Measurements from ENCODE around the gene ANGEL1.

Gene ANGEL1

DNA sequence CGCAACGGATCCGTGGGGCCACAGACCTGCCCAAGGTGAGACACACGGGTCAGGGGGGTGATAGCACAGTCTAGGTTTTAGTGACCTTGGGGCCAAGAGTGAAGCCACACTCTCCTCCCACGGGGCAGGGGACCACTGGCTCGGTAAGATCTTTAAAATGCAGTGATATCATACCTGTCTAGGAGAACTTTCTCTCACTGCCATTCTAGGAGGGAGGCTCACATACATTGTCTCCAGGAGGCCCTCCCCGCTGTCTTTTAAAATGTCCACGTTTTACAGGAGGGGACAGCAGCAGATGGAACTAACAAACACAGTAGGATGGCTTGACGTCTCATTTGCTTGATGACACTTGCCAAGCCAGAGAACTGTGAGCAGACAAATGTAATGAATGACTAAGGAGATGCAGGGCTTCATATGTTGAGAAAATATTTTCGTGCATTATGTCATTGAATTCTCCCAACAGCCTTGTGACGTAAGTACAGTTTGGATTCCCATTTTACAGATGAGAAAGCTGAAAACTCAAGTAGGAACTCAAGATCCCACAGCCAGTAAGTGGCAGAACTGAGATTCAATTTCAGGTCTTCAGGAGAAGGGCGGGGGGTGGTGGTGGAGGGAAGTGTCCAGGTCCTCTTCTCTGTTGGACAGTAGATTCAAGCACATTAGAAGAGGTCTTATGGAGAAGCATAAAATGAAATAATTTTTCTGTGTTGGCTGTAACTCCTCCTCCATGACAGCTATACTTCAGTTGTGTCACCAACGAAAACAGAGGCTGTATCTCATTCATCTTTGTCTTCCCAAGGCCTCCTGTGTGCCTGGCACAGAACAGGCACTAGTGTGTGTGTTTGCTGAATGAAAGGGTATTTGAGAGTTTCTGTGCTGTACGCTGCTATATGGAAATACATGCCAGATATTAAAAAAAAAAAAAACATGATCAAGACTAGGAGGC lies 49.3 kb downstream of the ANGEL1 start:
- no peak for DNase-seq

DNA sequence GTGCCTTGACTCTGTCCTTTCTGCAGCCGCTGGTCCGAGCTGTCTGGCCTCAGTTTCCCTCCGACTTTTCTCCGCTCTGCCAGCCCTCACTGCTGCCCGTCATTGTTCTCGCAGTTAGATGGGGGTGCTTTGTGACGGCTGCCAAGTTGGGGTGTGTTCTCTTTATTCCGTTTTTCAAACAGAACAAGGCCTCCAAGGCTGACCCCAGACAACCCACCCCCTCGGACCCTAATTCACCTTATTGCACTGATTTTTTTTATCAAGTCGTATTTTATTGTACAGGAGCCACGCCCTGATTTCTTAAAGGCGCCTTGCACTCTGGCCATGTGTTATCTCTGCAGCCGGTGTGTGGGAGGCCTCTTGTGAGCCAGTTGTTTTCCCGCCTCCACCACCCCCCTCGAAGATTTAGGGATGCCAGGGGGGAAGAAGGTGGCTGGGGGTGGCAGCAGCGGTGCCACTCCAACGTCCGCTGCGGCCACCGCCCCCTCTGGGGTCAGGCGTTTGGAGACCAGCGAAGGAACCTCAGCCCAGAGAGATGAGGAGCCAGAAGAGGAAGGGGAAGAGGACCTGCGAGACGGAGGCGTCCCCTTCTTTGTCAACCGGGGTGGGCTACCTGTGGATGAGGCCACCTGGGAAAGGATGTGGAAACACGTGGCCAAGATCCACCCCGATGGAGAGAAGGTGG lies 50.1 kb downstream of the ANGEL1 start:
- DNase-seq, result no peak

DNA sequence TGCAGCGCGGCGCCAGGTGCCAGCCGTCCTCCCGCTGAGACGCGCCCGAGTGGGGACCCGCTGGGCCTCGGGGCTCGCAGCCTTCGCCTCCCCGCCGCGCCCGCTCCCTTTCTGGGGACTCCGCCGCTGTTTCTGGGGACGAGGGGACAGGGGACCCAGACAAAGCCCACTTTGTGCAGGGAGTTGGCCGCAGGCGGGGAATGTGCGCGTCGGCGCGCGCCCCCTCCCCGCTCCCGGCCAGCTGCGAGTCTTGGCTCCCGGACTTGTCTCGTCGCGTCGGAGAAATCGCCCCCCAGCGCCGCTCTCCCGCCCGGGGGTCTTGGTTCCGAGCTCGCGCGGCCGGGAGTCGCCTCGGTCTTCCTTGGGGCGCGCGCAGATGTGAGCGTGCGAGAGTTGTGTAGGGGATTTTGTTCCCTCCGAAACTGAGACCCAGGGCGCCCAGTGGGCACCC lies 50.7 kb downstream of the ANGEL1 start:
- DNase-seq, result no peak

DNA sequence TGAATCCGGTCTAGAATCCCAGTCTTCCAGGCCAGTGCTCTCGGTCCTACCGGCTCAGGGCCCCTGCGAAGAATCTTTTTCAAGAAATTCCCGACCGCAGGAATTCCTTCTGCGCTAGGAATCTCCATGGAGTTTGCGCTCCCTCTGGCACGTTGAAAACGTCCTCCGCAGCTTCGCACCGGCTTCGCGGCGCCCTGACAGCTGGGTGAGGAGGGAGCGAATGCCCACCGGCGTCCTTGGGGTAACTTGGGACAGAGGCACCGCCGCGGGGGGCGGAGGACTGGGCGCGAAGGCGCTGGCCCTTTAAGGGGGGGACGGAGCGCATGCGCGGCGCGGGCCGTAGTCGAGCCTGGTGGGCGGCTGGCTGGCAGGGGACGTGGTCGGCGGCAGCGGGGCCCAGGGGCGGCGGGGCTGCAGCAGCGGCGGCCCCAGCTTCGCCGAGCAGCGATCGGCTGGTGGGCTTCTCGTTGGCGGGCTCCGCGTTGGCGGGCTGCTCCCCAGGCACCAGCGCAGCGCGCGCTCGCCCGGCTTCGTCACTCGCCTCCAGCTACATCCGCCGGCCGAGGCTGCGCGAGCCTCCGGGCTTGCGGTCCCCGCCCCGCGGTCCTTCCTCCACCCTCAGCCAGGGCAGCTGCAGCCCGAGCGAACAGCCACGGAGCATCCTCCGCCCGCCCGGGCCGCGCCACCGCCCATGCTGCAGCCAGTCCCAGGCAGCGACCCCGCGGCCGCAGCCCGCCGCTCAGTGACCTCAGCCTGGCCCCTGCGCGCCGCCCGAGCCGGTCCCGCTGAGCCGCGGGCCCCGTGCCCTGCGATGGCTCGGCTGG lies 51.3 kb downstream of the ANGEL1 start, which contains the start of gene VASH1:
VASH1 (plus strand) TSS at position 333 of the 824 bp plus-strand sequence. CDS start 1,354 bp downstream, outside the sequence.
- peak; percentile 62 for DNase-seq

DNA sequence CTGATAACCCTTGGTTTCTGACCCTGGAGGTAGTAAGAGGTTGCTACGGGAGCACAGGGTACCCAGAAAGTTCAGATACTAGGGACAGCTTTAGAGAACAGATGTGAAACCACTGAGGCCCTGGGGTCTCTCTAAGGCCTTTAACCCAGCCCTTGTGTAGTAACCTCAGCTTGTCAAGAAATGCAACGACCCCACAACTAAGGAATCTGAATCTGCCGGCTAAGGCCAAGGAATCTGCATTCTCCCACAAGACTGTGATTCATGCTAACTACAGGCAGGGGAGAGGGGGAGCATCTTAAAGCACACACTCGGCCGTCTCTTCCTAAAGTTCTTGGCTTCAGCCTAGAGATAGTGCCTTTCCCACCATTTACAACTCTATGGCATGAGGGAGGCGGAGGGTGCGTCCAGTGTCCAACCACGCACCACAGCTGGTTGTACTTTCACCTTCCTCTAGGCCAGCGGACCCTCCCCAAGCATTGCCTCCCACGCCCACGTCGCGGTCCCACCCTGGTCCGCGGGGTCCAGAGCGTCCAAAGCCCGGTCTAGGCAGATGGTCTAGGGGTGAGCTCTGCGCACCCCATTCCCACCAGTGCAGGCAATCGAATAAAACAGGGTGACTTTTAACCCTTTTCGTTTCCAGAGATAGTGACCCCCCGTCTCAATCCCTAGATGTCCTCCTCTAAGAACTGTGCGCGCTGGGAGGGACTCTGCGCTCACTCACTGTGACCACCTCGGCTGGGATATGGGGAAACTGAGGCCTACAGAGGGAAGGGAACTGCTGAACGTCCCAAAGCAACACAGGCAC lies 52.1 kb downstream of the ANGEL1 start:
- no peak for DNase-seq

DNA sequence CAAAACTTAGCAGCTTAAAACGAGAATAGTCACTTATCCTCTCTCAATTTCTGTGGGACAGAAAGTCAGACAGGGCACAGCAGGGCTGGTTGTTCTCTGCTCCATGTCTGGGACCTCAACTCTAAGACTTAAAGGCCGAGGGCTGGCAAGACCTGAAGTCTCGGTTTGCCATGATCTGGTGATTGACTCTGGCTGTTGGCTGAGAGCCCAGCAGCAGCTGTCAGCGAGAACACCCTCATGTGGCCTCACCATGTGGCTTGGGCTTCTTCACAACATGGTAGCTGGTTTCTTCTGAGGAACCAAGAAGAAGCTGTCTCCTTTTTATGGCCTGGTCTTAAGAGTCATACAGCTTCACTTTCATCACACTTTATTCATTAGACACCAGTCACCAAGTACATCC lies 53.1 kb downstream of the ANGEL1 start:
- no peak for DNase-seq

DNA sequence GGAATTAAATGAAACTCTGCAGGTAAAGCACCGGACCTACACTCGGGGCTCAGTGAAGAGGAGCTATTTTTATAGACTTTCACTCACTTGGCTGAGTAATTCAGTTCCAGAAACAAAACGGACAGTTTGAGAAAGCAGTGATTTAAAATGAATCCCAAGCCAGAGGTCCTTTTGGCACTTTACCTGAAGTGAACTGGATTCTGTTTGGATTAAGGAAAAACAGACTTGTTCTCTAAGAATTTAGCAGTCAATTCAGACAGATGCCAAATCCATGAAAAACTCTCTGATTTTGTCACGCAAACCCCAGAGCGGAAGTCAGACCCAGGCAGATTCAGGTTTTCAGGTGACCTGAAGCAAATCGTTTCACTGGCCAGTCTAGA lies 56.3 kb downstream of the ANGEL1 start:
- no peak for DNase-seq

DNA sequence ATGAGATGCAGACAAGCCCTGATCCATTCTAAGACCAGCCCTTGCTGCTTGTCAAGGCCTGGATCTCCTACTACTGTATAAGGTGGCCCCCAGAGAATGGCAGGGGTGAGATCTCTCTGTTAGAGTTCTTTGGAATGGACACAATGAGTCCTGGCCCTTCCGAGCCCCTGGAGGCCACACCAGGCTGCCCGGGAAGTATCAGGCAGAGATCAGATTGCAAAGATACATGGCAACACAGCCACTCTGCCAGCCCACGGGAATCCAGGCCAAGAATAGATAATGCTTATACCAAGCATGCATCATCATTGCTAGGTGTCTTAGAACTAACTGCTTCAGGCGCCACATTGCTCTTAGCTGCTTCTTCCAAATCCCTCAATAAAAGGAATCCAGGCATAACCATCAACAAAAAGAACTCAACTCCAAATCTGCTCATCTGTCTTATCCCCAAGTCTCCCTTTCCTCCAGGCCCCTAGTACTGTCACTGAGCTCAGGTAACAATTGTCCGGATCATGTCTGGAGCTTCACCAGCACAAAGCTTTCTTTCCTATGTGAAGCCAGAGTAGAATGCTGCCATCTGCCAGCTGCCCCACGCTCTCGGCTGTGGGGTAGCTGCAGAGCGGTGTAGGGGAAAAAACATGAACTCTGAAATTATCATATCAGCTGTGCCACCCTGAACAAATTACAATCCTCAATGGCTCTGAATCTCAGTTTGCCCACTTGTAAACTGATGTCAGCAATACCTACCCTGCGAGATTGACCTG lies 56.9 kb downstream of the ANGEL1 start:
- DNase-seq, result no peak

DNA sequence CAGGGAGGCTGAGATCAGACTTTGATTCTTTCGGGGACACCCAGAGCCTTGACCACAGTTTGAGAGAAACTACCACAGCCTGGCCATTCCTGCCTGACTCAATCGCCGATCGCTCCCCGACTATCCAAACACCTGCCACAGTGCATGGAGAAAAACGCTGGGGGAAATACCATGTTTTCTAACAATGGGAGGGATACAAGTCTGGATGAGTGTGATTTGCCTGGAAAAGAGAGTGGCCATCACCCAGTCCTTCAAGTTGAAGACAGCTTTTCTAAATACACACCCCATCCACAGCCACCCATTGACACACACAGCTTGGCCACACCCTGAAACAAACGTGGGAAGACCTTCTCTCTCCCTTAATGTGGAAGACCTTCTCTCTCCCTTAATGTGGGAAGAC lies 58.1 kb downstream of the ANGEL1 start:
- DNase-seq, result no peak

DNA sequence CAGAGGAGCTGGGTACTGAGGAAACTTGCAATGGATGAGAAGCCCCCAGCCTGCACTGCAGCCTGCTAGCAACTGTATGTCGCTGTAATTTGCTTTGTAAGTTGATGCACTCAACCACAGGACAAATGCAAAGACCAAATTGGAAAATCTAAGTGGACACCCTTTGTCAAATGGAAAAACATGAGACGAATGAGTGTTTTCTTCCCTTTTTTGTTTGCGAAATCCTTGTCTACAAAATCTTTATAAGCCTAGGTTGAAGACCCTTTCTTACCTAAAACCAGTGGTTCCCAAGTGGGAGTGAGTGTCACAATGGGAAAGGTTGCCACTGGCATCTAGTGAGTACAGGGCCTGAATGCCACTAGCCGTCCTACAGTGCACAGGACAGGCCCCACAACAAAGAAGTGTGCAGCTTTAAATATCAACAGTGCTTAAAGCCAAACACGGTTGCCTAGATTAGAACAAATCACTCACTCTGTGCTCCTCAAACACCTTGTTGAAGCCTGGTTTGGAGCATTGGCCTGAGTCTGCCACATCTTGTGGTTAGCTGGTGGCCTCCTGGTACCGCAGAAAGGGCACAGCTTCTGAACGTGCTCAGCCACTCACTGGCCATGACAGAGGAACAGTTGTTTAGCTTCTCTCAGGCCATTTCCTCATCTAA lies 59.0 kb downstream of the ANGEL1 start:
- DNase-seq, result no peak

DNA sequence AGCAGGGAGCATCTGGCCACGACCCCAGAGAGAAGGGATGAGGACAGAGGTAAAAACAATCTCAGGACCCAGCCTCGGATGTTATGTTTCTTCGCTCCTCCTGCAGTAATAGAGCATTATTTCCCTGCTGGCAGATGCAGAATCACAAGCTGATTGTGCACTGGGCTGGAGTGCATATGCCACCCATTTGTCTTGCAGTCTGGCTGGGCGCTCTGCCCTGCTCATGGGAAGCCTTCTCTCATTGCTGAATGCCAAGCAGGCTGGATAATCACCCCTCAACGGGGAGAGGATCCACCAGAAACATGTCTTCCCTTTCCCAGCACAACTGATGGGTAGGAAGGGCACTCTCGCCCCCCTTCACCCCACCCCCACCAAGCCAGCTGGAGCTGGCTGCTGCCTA lies 59.9 kb downstream of the ANGEL1 start:
- no peak for DNase-seq

DNA sequence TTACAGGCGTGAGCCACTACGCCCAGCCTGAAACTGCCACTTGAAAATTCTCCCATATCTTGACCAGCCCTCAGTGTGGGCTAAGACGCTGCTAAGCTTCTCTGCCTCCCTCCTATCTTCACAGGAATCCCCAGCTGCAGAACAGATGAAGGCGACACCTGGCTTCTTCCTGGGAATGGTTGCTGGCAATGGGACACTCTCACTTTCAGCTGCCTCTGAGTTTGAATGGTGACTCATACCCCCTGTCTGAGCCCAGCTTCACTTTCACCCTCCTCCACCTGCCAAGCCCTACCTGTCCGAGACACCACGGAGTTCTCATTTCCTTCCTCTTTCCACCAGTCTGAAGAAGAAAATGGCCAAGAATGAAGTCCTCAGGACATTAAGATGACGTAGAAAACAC lies 69.7 kb downstream of the ANGEL1 start:
- no peak for DNase-seq

DNA sequence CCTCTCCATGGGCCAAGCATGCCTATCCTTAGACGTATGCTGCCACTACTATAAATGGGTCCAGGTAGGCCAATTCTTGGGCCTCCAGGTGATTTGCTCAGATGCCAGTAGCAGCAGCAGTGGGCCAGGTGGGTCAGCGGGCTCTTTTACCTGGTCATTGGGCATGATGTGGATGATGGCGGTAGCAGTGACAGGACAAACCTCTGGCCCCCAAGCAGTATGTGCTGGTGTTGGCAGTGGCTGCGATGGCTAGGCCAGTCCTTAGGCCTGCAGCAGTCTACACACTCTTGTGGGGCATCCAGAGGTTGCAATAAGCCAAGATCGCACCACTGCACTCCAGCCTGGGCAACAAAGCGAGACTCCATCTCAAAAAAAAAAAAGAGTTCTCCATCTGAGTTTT lies 70.5 kb downstream of the ANGEL1 start:
- no peak for DNase-seq

DNA sequence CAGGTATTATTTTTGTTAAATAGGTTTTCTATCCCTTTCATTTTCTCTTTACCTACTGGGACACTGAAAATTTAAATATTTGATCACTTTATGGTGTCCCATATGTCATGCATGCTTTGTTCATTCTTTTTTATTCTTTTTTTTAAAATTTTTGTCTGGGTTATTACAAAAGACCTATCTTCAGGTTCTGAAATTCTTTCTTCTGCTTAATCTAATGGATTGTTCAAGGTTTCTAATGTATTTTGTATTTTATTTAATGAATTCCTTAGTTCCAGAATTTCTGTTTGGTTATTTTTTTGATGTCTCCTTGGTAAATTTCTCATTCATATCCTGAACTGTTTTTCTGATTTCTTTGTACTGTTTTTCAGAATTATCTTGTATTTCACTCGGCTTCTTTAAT lies 71.6 kb downstream of the ANGEL1 start:
- no peak for DNase-seq
